Measurements from ENCODE around the gene GSG1L.

GSG1L gene

GRCh38 chr16:27843800-27844199, 219.7 kb downstream of the GSG1L start:
- Histone ChIP-seq H3K4me1 (ENCODE audit: control insufficient read depth, insufficient read depth, low read depth, low read length) (peaks cover 8% of the 10 kb centered on the region), H2AFZ (ENCODE audit: low read depth, low read length) (no peak overlapping the region), H3K79me1 (replicated peaks; ENCODE audit: low read length, poor library complexity, severe bottlenecking) (no peaks in the 10 kb centered on the region), H2AK5ac (ENCODE audit: low read length, severe bottlenecking) (no peak overlapping the region), H4K8ac (ENCODE audit: low read length) (no peak overlapping the region), H2BK12ac (ENCODE audit: low read length in 2 of 2) (no peak overlapping the region), H3K4me2 (ENCODE audit: low read length, poor library complexity, severe bottlenecking) (no peak overlapping the region), H3K18ac (ENCODE audit: low read depth in 1 of 2, low read length in 2 of 2) (no peak overlapping the region), H3K4ac (ENCODE audit: low read depth in 1 of 2, low read length in 2 of 2) (no peak overlapping the region), H2BK15ac (ENCODE audit: low read depth, poor library complexity, severe bottlenecking) (no peak overlapping the region), H3K4me3 (ENCODE audit: insufficient read depth in 1 of 2, low read depth in 1 of 2, low read length in 2 of 2) (no peak overlapping the region), H3K23ac (ENCODE audit: low read length in 2 of 2) (no peak overlapping the region), H3K9me3 (ENCODE audit: control insufficient read depth, low read length) (no peaks in the 10 kb centered on the region), H3K14ac (ENCODE audit: low read length in 2 of 2) (no peak overlapping the region), H3K27ac (ENCODE audit: low read length, poor library complexity, severe bottlenecking) (no peak overlapping the region), H2BK5ac (ENCODE audit: low read depth, low read length, poor library complexity, severe bottlenecking) (no peak overlapping the region), H2BK120ac (ENCODE audit: low read depth, low read length) (no peak overlapping the region), H3K9ac (ENCODE audit: low read length) (no peak overlapping the region), H3K36me3 (ENCODE audit: control insufficient read depth in 1 of 2, insufficient read depth in 2 of 2, low read depth in 1 of 2, low read length in 2 of 2) (no peaks in the 10 kb centered on the region), H3K27me3 (ENCODE audit: control insufficient read depth in 1 of 2, insufficient read depth in 1 of 2, low read length in 2 of 2) (peaks cover 26 to 60% of the 10 kb centered on the region in 2 experiments), H4K91ac (ENCODE audit: low read length) (no peak overlapping the region)
- no peak for DNase-seq
- 43% methylated on average over 1 of the region's 1 CpG for WGBS

DNA sequence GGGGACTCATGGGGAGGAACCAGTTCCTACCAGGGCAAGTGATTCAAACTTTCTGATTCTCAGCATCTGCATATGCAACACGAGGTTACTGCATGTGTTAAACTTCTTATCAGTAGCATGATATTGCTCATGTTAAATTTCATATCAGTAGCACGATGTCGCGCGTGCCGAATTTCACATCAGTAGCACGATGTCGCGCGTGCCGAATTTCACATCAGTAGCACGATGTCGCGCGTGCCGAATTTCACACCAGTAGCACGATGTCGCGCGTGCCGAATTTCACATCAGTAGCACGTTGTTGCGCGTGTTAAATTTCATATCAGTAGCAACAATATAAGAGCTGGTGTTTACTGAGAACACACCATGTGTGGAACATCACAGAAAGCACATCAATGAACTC, 221.6 kb downstream of the GSG1L start:
- Histone ChIP-seq H3K4ac (ENCODE audit: low read depth in 1 of 2, low read length in 2 of 2) (no peak overlapping the region), H3K27me3 (ENCODE audit: control insufficient read depth in 1 of 2, insufficient read depth in 1 of 2, low read length in 2 of 2) (peaks cover 26 to 57% of the 10 kb centered on the region in 2 experiments), H3K14ac (ENCODE audit: low read length in 2 of 2) (no peak overlapping the region), H4K8ac (ENCODE audit: low read length) (no peak overlapping the region), H3K79me1 (replicated peaks; ENCODE audit: low read length, poor library complexity, severe bottlenecking) (no peaks in the 10 kb centered on the region), H3K36me3 (ENCODE audit: control insufficient read depth in 1 of 2, insufficient read depth in 2 of 2, low read depth in 1 of 2, low read length in 2 of 2) (no peaks in the 10 kb centered on the region), H3K27ac (ENCODE audit: low read length, poor library complexity, severe bottlenecking) (no peak overlapping the region), H2BK120ac (ENCODE audit: low read depth, low read length) (no peak overlapping the region), H2AFZ (ENCODE audit: low read depth, low read length) (no peak overlapping the region), H3K9me3 (ENCODE audit: control insufficient read depth, low read length) (no peaks in the 10 kb centered on the region), H3K4me3 (ENCODE audit: insufficient read depth in 1 of 2, low read depth in 1 of 2, low read length in 2 of 2) (no peak overlapping the region), H3K4me1 (ENCODE audit: control insufficient read depth, insufficient read depth, low read depth, low read length) (peaks cover 1% of the 10 kb centered on the region), H4K91ac (ENCODE audit: low read length) (no peak overlapping the region), H3K4me2 (ENCODE audit: low read length, poor library complexity, severe bottlenecking) (no peak overlapping the region), H3K23ac (ENCODE audit: low read length in 2 of 2) (no peak overlapping the region), H2BK5ac (ENCODE audit: low read depth, low read length, poor library complexity, severe bottlenecking) (no peak overlapping the region), H3K9ac (ENCODE audit: low read length) (no peak overlapping the region), H2BK15ac (ENCODE audit: low read depth, poor library complexity, severe bottlenecking) (no peak overlapping the region), H2BK12ac (ENCODE audit: low read length in 2 of 2) (no peak overlapping the region), H2AK5ac (ENCODE audit: low read length, severe bottlenecking) (no peak overlapping the region), H3K18ac (ENCODE audit: low read depth in 1 of 2, low read length in 2 of 2) (no peak overlapping the region)
- no peak for DNase-seq
- 91% methylated on average over 24 of the region's 24 CpGs for WGBS

DNA sequence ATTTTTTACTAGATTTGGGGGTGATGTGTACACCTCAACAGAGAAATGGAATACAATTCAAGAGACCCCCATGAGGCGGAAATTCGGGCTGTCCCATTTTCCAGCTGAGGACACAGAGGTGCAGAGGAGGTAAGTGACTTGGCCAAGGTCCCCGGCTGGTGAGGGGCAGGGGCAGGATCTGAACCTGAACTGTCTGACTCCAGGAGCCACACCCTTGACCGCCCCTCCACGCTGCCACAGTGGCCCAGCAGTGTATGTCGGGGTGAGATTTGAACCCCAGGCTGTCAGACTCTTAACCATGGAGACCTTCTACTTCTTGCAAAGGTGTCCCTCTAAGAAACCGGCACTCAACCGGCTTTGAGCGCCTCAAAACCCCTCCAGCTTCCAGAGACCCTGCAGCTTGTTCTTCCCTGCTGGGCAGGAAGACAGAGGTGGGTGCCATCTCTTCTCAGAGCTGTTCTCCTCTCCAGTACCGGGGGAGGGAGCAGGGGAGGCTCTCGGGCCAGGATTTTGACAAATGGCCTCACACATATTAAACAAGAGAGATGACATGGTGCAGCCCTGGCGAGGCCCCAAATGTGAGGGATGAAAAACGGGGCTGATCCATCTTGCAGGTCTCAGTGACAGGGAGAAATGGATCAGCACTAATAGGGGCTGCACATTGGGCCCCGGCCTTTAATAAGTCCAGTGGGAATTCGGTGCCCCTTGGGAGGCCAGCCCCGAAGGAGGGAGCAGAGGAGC, 222.3 kb downstream of the GSG1L start:
- Histone ChIP-seq H3K36me3 (ENCODE audit: control insufficient read depth in 1 of 2, insufficient read depth in 2 of 2, low read depth in 1 of 2, low read length in 2 of 2) (no peaks in the 10 kb centered on the region), H3K27me3 (ENCODE audit: control insufficient read depth in 1 of 2, insufficient read depth in 1 of 2, low read length in 2 of 2) (peaks cover 26 to 60% of the 10 kb centered on the region in 2 experiments), H3K27ac (ENCODE audit: low read length, poor library complexity, severe bottlenecking) (no peak overlapping the region), H3K4me1 (ENCODE audit: control insufficient read depth, insufficient read depth, low read depth, low read length) (peaks cover 1% of the 10 kb centered on the region), H4K8ac (ENCODE audit: low read length) (no peak overlapping the region), H2BK15ac (ENCODE audit: low read depth, poor library complexity, severe bottlenecking) (no peak overlapping the region), H3K14ac (ENCODE audit: low read length in 2 of 2) (no peak overlapping the region), H3K9me3 (ENCODE audit: control insufficient read depth, low read length) (no peaks in the 10 kb centered on the region), H2BK5ac (ENCODE audit: low read depth, low read length, poor library complexity, severe bottlenecking) (no peak overlapping the region), H3K23ac (ENCODE audit: low read length in 2 of 2) (no peak overlapping the region), H4K91ac (ENCODE audit: low read length) (no peak overlapping the region), H3K18ac (ENCODE audit: low read depth in 1 of 2, low read length in 2 of 2) (no peak overlapping the region), H3K9ac (ENCODE audit: low read length) (no peak overlapping the region), H2AFZ (ENCODE audit: low read depth, low read length) (no peak overlapping the region), H3K4me3 (ENCODE audit: insufficient read depth in 1 of 2, low read depth in 1 of 2, low read length in 2 of 2) (no peak overlapping the region), H3K79me1 (replicated peaks; ENCODE audit: low read length, poor library complexity, severe bottlenecking) (no peaks in the 10 kb centered on the region), H3K4ac (ENCODE audit: low read depth in 1 of 2, low read length in 2 of 2) (no peak overlapping the region), H2AK5ac (ENCODE audit: low read length, severe bottlenecking) (no peak overlapping the region), H2BK12ac (ENCODE audit: low read length in 2 of 2) (no peak overlapping the region), H3K4me2 (ENCODE audit: low read length, poor library complexity, severe bottlenecking) (no peak overlapping the region), H2BK120ac (ENCODE audit: low read depth, low read length) (no peak overlapping the region)
- no peak for DNase-seq
- WGBS: 80% methylated on average over 16 of the region's 16 CpGs

GRCh38 chr16:27840311-27841060, 223.0 kb downstream of the GSG1L start:
- no peak overlapping the region for H2BK120ac ChIP-seq (ENCODE audit: low read depth, low read length)
- no peak overlapping the region for H2AK5ac ChIP-seq (ENCODE audit: low read length, severe bottlenecking)
- no peak overlapping the region for H2AFZ ChIP-seq (ENCODE audit: low read depth, low read length)
- no peak overlapping the region for H2BK12ac ChIP-seq (ENCODE audit: low read length in 2 of 2)
- H3K14ac ChIP-seq (ENCODE audit: low read length in 2 of 2): no peak overlapping the region
- no peak for DNase-seq
- no peaks in the 10 kb centered on the region for H3K36me3 ChIP-seq (ENCODE audit: control insufficient read depth in 1 of 2, insufficient read depth in 2 of 2, low read depth in 1 of 2, low read length in 2 of 2)
- peaks cover 1% of the 10 kb centered on the region for H3K4me1 ChIP-seq (ENCODE audit: control insufficient read depth, insufficient read depth, low read depth, low read length)
- H3K79me1 ChIP-seq (replicated peaks; ENCODE audit: low read length, poor library complexity, severe bottlenecking): no peaks in the 10 kb centered on the region
- H3K27ac ChIP-seq (ENCODE audit: low read length, poor library complexity, severe bottlenecking): no peak overlapping the region
- no peak overlapping the region for H3K23ac ChIP-seq (ENCODE audit: low read length in 2 of 2)
- no peak overlapping the region for H4K91ac ChIP-seq (ENCODE audit: low read length)
- no peak overlapping the region for H2BK15ac ChIP-seq (ENCODE audit: low read depth, poor library complexity, severe bottlenecking)
- H3K9me3 ChIP-seq (ENCODE audit: control insufficient read depth, low read length): no peaks in the 10 kb centered on the region
- H3K27me3 ChIP-seq (ENCODE audit: control insufficient read depth in 1 of 2, insufficient read depth in 1 of 2, low read length in 2 of 2): peaks cover 23 to 60% of the 10 kb centered on the region in 2 experiments
- no peak overlapping the region for H3K4me2 ChIP-seq (ENCODE audit: low read length, poor library complexity, severe bottlenecking)
- no peak overlapping the region for H3K18ac ChIP-seq (ENCODE audit: low read depth in 1 of 2, low read length in 2 of 2)
- H4K8ac ChIP-seq (ENCODE audit: low read length): no peak overlapping the region
- no peak overlapping the region for H3K4me3 ChIP-seq (ENCODE audit: insufficient read depth in 1 of 2, low read depth in 1 of 2, low read length in 2 of 2)
- H3K9ac ChIP-seq (ENCODE audit: low read length): no peak overlapping the region
- 78% methylated on average over 15 of the region's 18 CpGs for WGBS
- no peak overlapping the region for H2BK5ac ChIP-seq (ENCODE audit: low read depth, low read length, poor library complexity, severe bottlenecking)
- H3K4ac ChIP-seq (ENCODE audit: low read depth in 1 of 2, low read length in 2 of 2): no peak overlapping the region
